EH (cell line): ENCODE results near the gene MAPKAPK2.
A peak's percentile ranks its signal among the peaks of the same experiment; 100 is the strongest.
"Not testable (repeated sequence)": the region's sequence is repeated elsewhere in the genome, so short reads cannot be mapped to it uniquely, and the experiment has no call there.

Source experiments
- DNase-seq: peaks from one replicate; pipeline ENCODE4 v3.0.0-alpha.2; 2015; ENCODE audit warnings: low read depth

MAPKAPK2 gene

GRCh38 chr1:206684478-206685333, at the start of gene MAPKAPK2:
MAPKAPK2 (plus strand) TSS chr1:206684905; CDS start chr1:206685230, 325 bp downstream.
- peak; percentile 74 for DNase-seq

GRCh38 chr1:206635080-206635977, 49.4 kb upstream of the MAPKAPK2 start, which contains the start of gene DYRK3:
DYRK3 (plus strand) TSS chr1:206635536; CDS start chr1:206635704, 168 bp downstream.
- peak; percentile 94 for DNase-seq

GRCh38 chr1:206635978-206636345, 48.7 kb upstream of the MAPKAPK2 start:
- DNase-seq = peak; percentile 20

GRCh38 chr1:206636671-206637070, 48.0 kb upstream of the MAPKAPK2 start:
- DNase-seq = peak; percentile 9

- no peak for DNase-seq
Measured at GRCh38 chr1:206637605-206638004, 47.1 kb upstream of the MAPKAPK2 start.

GRCh38 chr1:206642074-206642473, 42.6 kb upstream of the MAPKAPK2 start:
- not testable (repeated sequence) for DNase-seq

GRCh38 chr1:206643118-206643698, 41.5 kb upstream of the MAPKAPK2 start:
- DNase-seq = no peak

- DNase-seq = no peak
Measured at GRCh38 chr1:206646504-206646903, 38.2 kb upstream of the MAPKAPK2 start.

- DNase-seq = no peak
Measured at GRCh38 chr1:206647224-206647623, 37.5 kb upstream of the MAPKAPK2 start.

- DNase-seq = no peak
Measured at GRCh38 chr1:206649261-206649921, 35.3 kb upstream of the MAPKAPK2 start.

GRCh38 chr1:206651014-206651413, 33.7 kb upstream of the MAPKAPK2 start:
- no peak for DNase-seq

- DNase-seq = peak; percentile 45
Measured at GRCh38 chr1:206651958-206652890, 32.5 kb upstream of the MAPKAPK2 start.

GRCh38 chr1:206653715-206654459, 30.8 kb upstream of the MAPKAPK2 start:
- no peak for DNase-seq

- no peak for DNase-seq
Measured at GRCh38 chr1:206654828-206655227, 29.9 kb upstream of the MAPKAPK2 start.

- DNase-seq = no peak
Measured at GRCh38 chr1:206655471-206655882, 29.2 kb upstream of the MAPKAPK2 start.

- DNase-seq = no peak
Measured at GRCh38 chr1:206656936-206657335, 27.8 kb upstream of the MAPKAPK2 start.

GRCh38 chr1:206657751-206658150, 27.0 kb upstream of the MAPKAPK2 start:
- no peak for DNase-seq

GRCh38 chr1:206658264-206658980, 26.3 kb upstream of the MAPKAPK2 start:
- peak; percentile 33 for DNase-seq

GRCh38 chr1:206658981-206659273, 25.8 kb upstream of the MAPKAPK2 start:
- DNase-seq = no peak
